Choroid plexus epithelial cell (primary cell): ENCODE data around the gene MROH2B.

Experiments used
- DNase-seq: peaks from one replicate; pipeline ENCODE4 v3.0.0-alpha.2; 2010; ENCODE audit warnings: low read depth
- H3K4me3 ChIP-seq: 2 replicates; pipeline ENCODE4 v1.5.1; 2011; ENCODE audit warnings: low read depth, mild to moderate bottlenecking, control low read depth, low read length, moderate library complexity
- CTCF ChIP-seq: conservative IDR thresholded peaks from 2 replicates; pipeline ENCODE4 v1.5.1; 2011; ENCODE audit warnings: low read depth, mild to moderate bottlenecking, control low read depth, inconsistent platforms, low read length, moderate library complexity

The MROH2B gene

GRCh38 chr5:40957048-40957447, 114.1 kb downstream of the MROH2B start:
- DNase-seq: no peak
- no peak overlapping the region for H3K4me3 ChIP-seq
- no peak for TF ChIP-seq CTCF

- TF ChIP-seq CTCF: no peak
- no peak for DNase-seq
- H3K4me3 ChIP-seq: no peak overlapping the region
These were observed 115.8 kb downstream of the MROH2B start for GRCh38 chr5:40955313-40955712.
